Stimulated activated CD4-positive, alpha-beta T cell treated with anti-CD3 and anti-CD28 coated beads, Interleukin-1b, Interleukin-23, amount 100 ng/mL, for 24 hours (primary cell): ENCODE results near the gene MIB2.
A peak's percentile ranks its signal among the peaks of the same experiment; 100 is the strongest.
"Not testable (repeated sequence)": the region's sequence is repeated elsewhere in the genome, so short reads cannot be mapped to it uniquely, and the experiment has no call there.

ENCODE experiments used
- DNase-seq, 4 experiments: peaks; one replicate each; pipeline ENCODE4 v3.0.0-alpha.2; 2020; ENCODE audit warnings: low read depth in 4 of 4, low spot score in 1 of 4

Gene MIB2

GRCh38 chr1:1615256-1616044 lies at the start of gene MIB2:
MIB2 (plus strand) TSS chr1:1615500; CDS start chr1:1623453, 7,953 bp downstream.
- peak; percentile 90 to 94 (median 93) for DNase-seq

GRCh38 chr1:1567152-1567875 lies 48.0 kb upstream of the MIB2 start:
- DNase-seq: no peak

- DNase-seq: no peak
Measured at GRCh38 chr1:1567891-1568291, 47.4 kb upstream of the MIB2 start.

GRCh38 chr1:1569341-1569740 lies 46.0 kb upstream of the MIB2 start:
- DNase-seq: no peak

GRCh38 chr1:1573843-1574720 lies 41.2 kb upstream of the MIB2 start:
- peak; percentile 33 to 54 (median 52) for DNase-seq

GRCh38 chr1:1574721-1575537 lies 40.4 kb upstream of the MIB2 start, which contains the start of gene SSU72:
SSU72 (minus strand) TSS chr1:1574863; CDS start chr1:1574557, 306 bp downstream.
- peak; percentile 85 to 92 (median 90) for DNase-seq

- no peak for DNase-seq
Measured at GRCh38 chr1:1577367-1578011, 37.8 kb upstream of the MIB2 start.

- DNase-seq: no peak
Measured at GRCh38 chr1:1578371-1578940, 36.8 kb upstream of the MIB2 start.

- no peak for DNase-seq
Measured at GRCh38 chr1:1582585-1583346, 32.5 kb upstream of the MIB2 start.

GRCh38 chr1:1583347-1584010 lies 31.8 kb upstream of the MIB2 start:
- DNase-seq: no peak

GRCh38 chr1:1591452-1591851 lies 23.8 kb upstream of the MIB2 start:
- DNase-seq: no peak

- DNase-seq: no peak
Measured at GRCh38 chr1:1593834-1594601, 21.3 kb upstream of the MIB2 start.

- DNase-seq: no peak
Measured at GRCh38 chr1:1594602-1595260, 20.6 kb upstream of the MIB2 start.

- DNase-seq: not testable (repeated sequence)
Measured at GRCh38 chr1:1595341-1595740, 20.0 kb upstream of the MIB2 start.

- DNase-seq: no peak
Measured at GRCh38 chr1:1596493-1597274, 18.6 kb upstream of the MIB2 start.

- no peak for DNase-seq
Measured at GRCh38 chr1:1597275-1597930, 17.9 kb upstream of the MIB2 start.
